GM12878 (cell line): ENCODE results near the gene ATP6V0C. TPM values are rescaled to one million over a fixed set of nuclear protein-coding genes. Genes with fewer than 3 reads are reported as not detected.

ENCODE experiments used
- ATAC-seq: fragments of 200-7000 bp; cut with Tn5 transposase; 3 replicates; pipeline ENCODE4 v1.9.1; 2020; ENCODE audit warnings: mild to moderate bottlenecking, moderate library complexity
- BruUV-seq: library from RNA; stranded (reverse); fragments of 400-500 nt; replicated peaks from 2 replicates; lab custom pipeline; 2021; lab: Mats Ljungman, UMichigan
- CTCF ChIA-PET: fragments of 300-600 bp; sonication (Branson Sonifier 250); formaldehyde crosslinking; extraction: SDS; loops from one replicate; lab custom pipeline; 2021; ENCODE audit warnings: inconsistent platforms; lab: Yijun Ruan, JAX
- POLR2A ChIA-PET: fragments of 350-600 bp; formaldehyde crosslinking; extraction: SDS; loops from one replicate; lab custom pipeline; 2021; ENCODE audit warnings: inconsistent platforms; lab: Charles Lee
- RAD21 ChIA-PET: fragments of 300-600 bp; sonication (Branson Sonifier 250); formaldehyde crosslinking; loops from one replicate; lab custom pipeline; 2023; ENCODE audit warnings: antibody characterized with exemption; ENCODE audit not compliant: unreplicated experiment; lab: Charles Lee
- SMC1A ChIA-PET: fragments of 300-600 bp; sonication (Branson Sonifier 250); formaldehyde crosslinking; loops from one replicate; lab custom pipeline; 2023; ENCODE audit not compliant: unreplicated experiment, uncharacterized antibody; lab: Charles Lee
- DNase-seq: peaks from one replicate; pipeline ENCODE4 v3.0.0-alpha.2; 2011; ENCODE audit warnings: low read depth, low spot score
- FAIRE-seq: peaks from 3 replicates; lab custom pipeline; 2011; peaks lifted over from hg19 to GRCh38; lab: Jason Lieb, UNC
- H2AFZ ChIP-seq: 2 replicates; pipeline ENCODE4 v1.6.0; 2011; ENCODE audit warnings: low read depth, low read length, control low read depth; ENCODE audit not compliant: control insufficient read depth
- H3K27ac ChIP-seq: 2 replicates; pipeline ENCODE4 v1.5.1; 2011; ENCODE audit warnings: control low read depth; ENCODE audit not compliant: control insufficient read depth, insufficient read depth
- H3K27me3 ChIP-seq, 2 experiments: replicated peaks in 1 of 2; 2 replicates each; pipeline versions ENCODE4 v1.6.0 to v1.6.1; 2011; ENCODE audit warnings: low read length in 1 of 2; ENCODE audit not compliant: control insufficient read depth in 2 of 2, insufficient read depth in 2 of 2
- H3K36me3 ChIP-seq, 2 experiments: 2 replicates each; pipeline ENCODE4 v1.5.1; 2011; ENCODE audit warnings: low read length in 1 of 2; ENCODE audit not compliant: control insufficient read depth in 2 of 2, insufficient read depth in 2 of 2
- H3K4me1 ChIP-seq: 2 replicates; pipeline ENCODE4 v1.6.1; 2011; ENCODE audit warnings: mild to moderate bottlenecking, low read length, moderate library complexity, mixed read lengths; ENCODE audit not compliant: control insufficient read depth, insufficient read depth
- H3K4me2 ChIP-seq: 2 replicates; pipeline ENCODE4 v1.6.0; 2011; ENCODE audit warnings: control low read depth; ENCODE audit not compliant: control insufficient read depth, insufficient read depth
- H3K4me3 ChIP-seq: fragments of 200-600 bp; sonication (generic); 2 replicates; pipeline ENCODE4 v1.5.1; 2016
- H3K79me2 ChIP-seq: 2 replicates; pipeline ENCODE4 v1.6.0; 2011; ENCODE audit warnings: low read length; ENCODE audit not compliant: control insufficient read depth, insufficient read depth
- H3K9ac ChIP-seq: 2 replicates; pipeline ENCODE4 v1.8.0; 2011; ENCODE audit warnings: low read length, control low read depth, mixed read lengths; ENCODE audit not compliant: control insufficient read depth, insufficient read depth
- H3K9me3 ChIP-seq: replicated peaks from 3 replicates; pipeline ENCODE4 v1.5.1; 2011; ENCODE audit warnings: mild to moderate bottlenecking, low read length; ENCODE audit not compliant: control insufficient read depth, insufficient read depth
- H4K20me1 ChIP-seq: 2 replicates; pipeline ENCODE4 v1.6.0; 2011; ENCODE audit not compliant: control insufficient read depth, insufficient read depth
- CBX5 ChIP-seq: sonication (generic); IDR thresholded peaks from 2 replicates; pipeline ENCODE4 v1.6.1; 2016; ENCODE audit warnings: low read depth, moderate library complexity, mild to moderate bottlenecking, inconsistent platforms
- EGR1 ChIP-seq, 2 experiments: IDR thresholded peaks; 1 replicate in 1 of 2; 2 replicates in 1 of 2; pipeline ENCODE4 v1.6.1; 2011 to 2012; ENCODE audit warnings: low read depth in 2 of 2, low read length in 2 of 2, borderline replicate concordance in 1 of 2, mild to moderate bottlenecking in 1 of 2, moderate library complexity in 1 of 2
- ELK1 ChIP-seq: IDR thresholded peaks from 2 replicates; pipeline ENCODE4 v1.6.1; 2012; ENCODE audit warnings: low read depth, low read length, improper control_type of control experiment
- MAX ChIP-seq: IDR thresholded peaks from 2 replicates; pipeline ENCODE4 v1.6.1; 2012; ENCODE audit warnings: low read depth, low read length, improper control_type of control experiment
- MYB ChIP-seq: fragments of 150-350 bp; IDR thresholded peaks from 2 replicates; pipeline ENCODE4 v1.6.1; 2014; ENCODE audit warnings: mild to moderate bottlenecking, low read depth, low read length, borderline replicate concordance
- NBN ChIP-seq: fragments of 450-650 bp; IDR thresholded peaks from 2 replicates; pipeline ENCODE4 v1.6.1; 2016
- NFXL1 ChIP-seq: fragments of 450-650 bp; IDR thresholded peaks from 2 replicates; pipeline ENCODE4 v1.6.1; 2017; ENCODE audit warnings: antibody characterized with exemption, mild to moderate bottlenecking, borderline replicate concordance
- NR2C2 ChIP-seq: IDR thresholded peaks from 2 replicates; pipeline ENCODE4 v1.6.1; 2011; ENCODE audit warnings: borderline replicate concordance, low read depth; ENCODE audit not compliant: control insufficient read depth, insufficient read length
- PKNOX1 ChIP-seq: fragments of 450-650 bp; IDR thresholded peaks from 2 replicates; pipeline ENCODE4 v1.6.1; 2016; ENCODE audit warnings: mild to moderate bottlenecking
- PML ChIP-seq: IDR thresholded peaks from 2 replicates; pipeline ENCODE4 v1.6.1; 2012; ENCODE audit warnings: low read length, inconsistent platforms
- PRDM15 ChIP-seq: fragments of 450-650 bp; formaldehyde crosslinking; IDR thresholded peaks from 2 replicates; pipeline ENCODE4 v1.4.0; 2020; ENCODE audit warnings: mild to moderate bottlenecking, moderate library complexity
- SIX5 ChIP-seq: IDR thresholded peaks from 2 replicates; pipeline ENCODE4 v1.6.1; 2011; ENCODE audit warnings: mild to moderate bottlenecking, low read depth, low read length, moderate library complexity; ENCODE audit not compliant: severe bottlenecking
- SPI1 ChIP-seq: IDR thresholded peaks from 2 replicates; pipeline ENCODE4 v1.6.1; 2011; ENCODE audit warnings: low read depth, mild to moderate bottlenecking, low read length, moderate library complexity, borderline replicate concordance; ENCODE audit not compliant: insufficient read depth
- ZNF207 ChIP-seq: fragments of 450-650 bp; IDR thresholded peaks from 2 replicates; pipeline ENCODE4 v1.6.1; 2014; ENCODE audit warnings: antibody characterized with exemption, mild to moderate bottlenecking, borderline replicate concordance
- ZNF622 ChIP-seq: fragments of 450-650 bp; IDR thresholded peaks from 2 replicates; pipeline ENCODE4 v1.6.1; 2017; ENCODE audit warnings: mild to moderate bottlenecking, inconsistent platforms
- ZZZ3 ChIP-seq: IDR thresholded peaks from 2 replicates; pipeline ENCODE4 v1.6.1; 2011; ENCODE audit warnings: low read depth; ENCODE audit not compliant: control insufficient read depth, insufficient read length
- WGBS: methylation state at CpG from one replicate; pipeline ENCODE4 v1.1.6; 2016; ENCODE audit warnings: low lambda C conversion rate; ENCODE audit not compliant: insufficient replicate concordance, insufficient coverage; ENCODE audit errors: missing lambda C conversion rate; 5-methylcytosine and 5-hydroxymethylcytosine counted together
- in situ Hi-C: fragments of 300-500 bp; cut with MboI; formaldehyde crosslinking; loops from 9 replicates; pipeline ENCODE4 v1.14.3; 2018; ENCODE audit warnings: mixed read lengths
- intact Hi-C: fragments of 100-400 bp; cut with micrococcal nuclease; formaldehyde crosslinking; loops from one replicate; pipeline ENCODE4 v1.14.2; 2022; ENCODE audit not compliant: unreplicated experiment
- polyA plus RNA-seq, 11 experiments: library from polyadenylated mRNA; depleted of rRNA in 4 of 11; unstranded in 6 of 11; stranded (reverse) in 5 of 11; fragments of >200 nt; fragmentation: Nextera tagmentation in 4 of 11; fragmentation: Illumina TruSeq in 1 of 11; extraction: Ambion mirVana in 4 of 11; extraction: Trizol in 1 of 11; gene quantifications; 1 replicate in 1 of 11; 2 replicates in 10 of 11; pipeline versions ENCODE4 v1.2.1 to v1.2.3, GENCODE V29; 2011 to 2016; ENCODE audit warnings: inconsistent platforms in 2 of 11, missing spikeins in 2 of 11, low read depth in 1 of 11
- total RNA-seq, 4 experiments: library from RNA; depleted of rRNA in 3 of 4; stranded (reverse); fragments of >200 nt in 3 of 4; fragmentation: Illumina TruSeq in 1 of 4; extraction: Trizol in 1 of 4; gene quantifications; 2 replicates each; pipeline versions ENCODE4 v1.2.1 to v1.2.3, GENCODE V29; 2013 to 2021

The ATP6V0C gene
- total and polyA plus RNA-seq, 10 of the 15 experiments (the other 5 are each of a cell fraction or from before 2014, with no cell fraction given), result 2.4 to 135 (median 18.4) TPM

- TF ChIP-seq PKNOX1, result no peak
Measured at GRCh38 chr16:2471653-2472487, 41.9 kb upstream of the ATP6V0C start (continued).

GRCh38 chr16:2472488-2472864 lies 41.3 kb upstream of the ATP6V0C start:
- Histone ChIP-seq H3K79me2 (no peaks in the 10 kb centered on the region), H3K4me3 (no peak overlapping the region), H3K4me2 (no peak overlapping the region), H3K36me3 (no peaks in the 10 kb centered on the region), H3K4me1 (peaks cover 20% of the 10 kb centered on the region), H3K9ac (no peak overlapping the region), H4K20me1 (no peaks in the 10 kb centered on the region), H3K27ac (no peak overlapping the region), H3K27me3 (peaks cover 0 to 2% of the 10 kb centered on the region in 2 experiments; a peak in 1 of 4 replicates), H2AFZ (no peak overlapping the region), H3K9me3 (no peaks in the 10 kb centered on the region)
- SMC1A ChIA-PET, result no interaction called here
- no TSS peak for BruUV-seq
- FAIRE-seq (no peak), ATAC-seq (no peak), DNase-seq (no peak)
- RAD21 ChIA-PET, result interaction anchor here (2.2 kb wide), 1 partner anchor 42 kb away, joined by 6 read pairs; no protein-coding TSS in a partner anchor
- CTCF ChIA-PET, result no interaction called here
- TF ChIP-seq CBX5 (no peak), MYB (no peak), ELK1 (no peak), SPI1 (no peak), NR2C2 (no peak), ZNF207 (no peak), PRDM15 (CRISPR knock-in tag) (no peak), MAX (no peak), NBN (no peak), ZNF622 (no peak), ZZZ3 (no peak), EGR1 (IDR thresholded peaks at IDR 0.05; ENCODE audit: borderline replicate concordance in 1 of 2, low read depth in 2 of 2, low read length in 2 of 2) (no peak), PML (no peak), SIX5 (no peak), NFXL1 (no peak)
- POLR2A ChIA-PET, result interaction anchor here (0.9 kb wide), 1 partner anchor 13 kb away, joined by 3 read pairs; the partner anchor contains the start of gene TEDC2
- intact Hi-C loops, result no loop called here
- in situ Hi-C loops, result no loop called here
- WGBS, result 95% methylated on average over 27 of the region's 27 CpGs
